Measurements from ENCODE around the gene UBALD2.
"Not testable (repeated sequence)": the region's sequence is repeated elsewhere in the genome, so short reads cannot be mapped to it uniquely, and the experiment has no call there.

Gene UBALD2

DNA sequence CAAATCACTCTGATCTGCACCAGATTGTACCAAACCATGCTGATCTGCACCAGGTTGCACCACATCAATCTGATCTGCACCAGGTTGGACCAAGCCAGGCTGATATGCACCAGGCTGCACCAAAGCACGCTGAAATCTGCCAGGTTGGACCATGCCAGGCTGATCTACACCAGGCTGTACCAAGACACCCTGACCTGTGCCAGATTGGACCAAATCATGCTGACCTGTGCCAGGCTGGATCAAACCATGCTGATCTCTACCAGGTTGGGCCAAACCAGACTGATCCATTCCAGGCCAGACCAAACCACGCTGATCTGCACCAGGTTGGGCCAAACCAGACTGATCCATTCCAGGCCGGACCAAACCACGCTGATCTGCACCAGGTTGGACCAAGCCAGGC is 27.4 kb downstream of the UBALD2 start:
- TF ChIP-seq, protein P1, sequence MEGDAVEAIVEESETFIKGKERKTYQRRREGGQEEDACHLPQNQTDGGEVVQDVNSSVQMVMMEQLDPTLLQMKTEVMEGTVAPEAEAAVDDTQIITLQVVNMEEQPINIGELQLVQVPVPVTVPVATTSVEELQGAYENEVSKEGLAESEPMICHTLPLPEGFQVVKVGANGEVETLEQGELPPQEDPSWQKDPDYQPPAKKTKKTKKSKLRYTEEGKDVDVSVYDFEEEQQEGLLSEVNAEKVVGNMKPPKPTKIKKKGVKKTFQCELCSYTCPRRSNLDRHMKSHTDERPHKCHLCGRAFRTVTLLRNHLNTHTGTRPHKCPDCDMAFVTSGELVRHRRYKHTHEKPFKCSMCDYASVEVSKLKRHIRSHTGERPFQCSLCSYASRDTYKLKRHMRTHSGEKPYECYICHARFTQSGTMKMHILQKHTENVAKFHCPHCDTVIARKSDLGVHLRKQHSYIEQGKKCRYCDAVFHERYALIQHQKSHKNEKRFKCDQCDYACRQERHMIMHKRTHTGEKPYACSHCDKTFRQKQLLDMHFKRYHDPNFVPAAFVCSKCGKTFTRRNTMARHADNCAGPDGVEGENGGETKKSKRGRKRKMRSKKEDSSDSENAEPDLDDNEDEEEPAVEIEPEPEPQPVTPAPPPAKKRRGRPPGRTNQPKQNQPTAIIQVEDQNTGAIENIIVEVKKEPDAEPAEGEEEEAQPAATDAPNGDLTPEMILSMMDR (IDR thresholded peaks at IDR 0.05; ENCODE audit: insufficient read depth, missing control alignments): no peak
- FAIRE-seq (no peak), DNase-seq (ENCODE audit: insufficient read length, low spot score) (no peak)

DNA sequence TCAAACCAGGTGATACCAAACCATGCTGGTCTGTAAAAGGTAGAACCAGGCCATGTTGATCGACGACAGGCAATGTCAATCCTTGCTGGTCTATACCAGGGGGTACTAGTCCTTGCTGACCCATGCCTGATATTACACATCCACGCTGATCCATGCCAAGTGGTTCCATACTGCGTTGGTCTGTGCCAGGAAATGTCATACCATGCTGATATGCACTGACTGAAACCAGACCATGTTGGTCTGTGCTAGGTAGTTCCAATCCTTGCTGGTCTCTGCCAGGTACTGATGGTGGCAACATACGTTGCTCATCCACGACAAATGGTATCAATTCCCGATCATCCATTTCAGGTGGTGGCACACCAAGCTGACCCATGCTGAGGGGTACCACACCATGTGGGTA is 28.0 kb downstream of the UBALD2 start:
- TF ChIP-seq, protein P1 (IDR thresholded peaks at IDR 0.05; ENCODE audit: insufficient read depth, missing control alignments): no peak
- FAIRE-seq: no peak

DNA sequence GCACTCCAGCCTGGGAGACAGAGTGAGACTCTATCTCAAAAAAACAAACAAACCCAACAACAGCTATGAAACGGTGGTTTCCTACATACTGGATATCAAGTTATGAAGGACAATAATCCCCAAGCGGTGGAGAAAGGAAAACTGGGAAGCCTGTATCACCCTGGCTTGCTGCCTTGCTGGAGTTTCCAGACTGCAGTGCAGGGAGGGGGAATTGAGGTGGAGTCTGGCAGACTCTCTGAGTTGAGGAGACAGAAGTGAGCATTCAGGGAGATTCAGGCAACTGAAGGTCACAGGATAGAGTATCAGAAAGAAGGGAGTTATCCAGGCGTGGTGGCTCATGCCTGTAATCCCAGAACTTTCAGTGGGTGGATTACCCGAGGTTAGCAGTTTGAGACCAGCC is 31.0 kb downstream of the UBALD2 start:
- FAIRE-seq (no peak), DNase-seq (ENCODE audit: insufficient read length, low spot score) (no peak)
- TF ChIP-seq, protein P1 (IDR thresholded peaks at IDR 0.05; ENCODE audit: insufficient read depth, missing control alignments): no peak

More for the DNA sequence above, 28.0 kb downstream of the UBALD2 start:
- no peak for DNase-seq (ENCODE audit: insufficient read length, low spot score)

DNA sequence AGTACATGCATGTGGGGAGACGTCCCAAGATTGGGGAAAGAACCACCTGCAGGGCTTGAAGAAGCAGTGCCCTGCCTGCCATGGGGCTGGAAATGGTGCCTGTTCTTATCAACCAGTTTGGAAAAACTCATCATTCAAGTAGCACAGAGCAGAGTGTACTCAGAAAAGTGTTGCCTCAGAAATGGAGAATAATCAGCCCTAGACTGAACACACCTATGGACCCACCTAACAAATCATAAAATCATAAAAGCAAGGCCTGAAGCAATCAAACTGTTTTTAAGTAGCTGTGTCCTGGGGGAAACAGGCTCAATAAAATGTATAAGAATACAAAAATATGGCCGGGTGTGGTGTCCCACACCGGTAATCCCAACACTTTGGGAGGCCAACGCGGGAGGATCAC is 31.7 kb downstream of the UBALD2 start:
- no peak for FAIRE-seq
- no peak for DNase-seq (ENCODE audit: insufficient read length, low spot score)
- TF ChIP-seq, protein P1 (IDR thresholded peaks at IDR 0.05; ENCODE audit: insufficient read depth, missing control alignments): no peak

DNA sequence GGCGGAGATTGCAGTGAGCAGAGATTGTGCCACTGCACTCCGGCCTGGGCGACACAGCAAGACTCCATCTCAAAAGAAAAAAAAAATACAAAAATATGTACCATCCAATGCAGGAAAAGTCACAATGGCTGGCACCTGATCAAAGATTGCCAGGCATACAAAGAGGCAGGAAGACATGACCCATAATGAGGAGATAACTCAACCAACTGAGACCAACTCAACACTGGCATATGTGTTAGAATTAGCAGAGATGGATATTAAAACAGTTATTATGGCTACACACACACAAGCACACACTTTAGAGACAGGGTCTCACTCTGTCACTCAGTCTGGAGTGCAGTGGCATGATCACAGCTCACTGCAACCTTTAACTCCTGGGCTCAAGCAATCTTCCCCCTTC is 32.3 kb downstream of the UBALD2 start:
- FAIRE-seq: no peak
- TF ChIP-seq, protein P1 (IDR thresholded peaks at IDR 0.05; ENCODE audit: insufficient read depth, missing control alignments): no peak
- no peak for DNase-seq (ENCODE audit: insufficient read length, low spot score)

DNA sequence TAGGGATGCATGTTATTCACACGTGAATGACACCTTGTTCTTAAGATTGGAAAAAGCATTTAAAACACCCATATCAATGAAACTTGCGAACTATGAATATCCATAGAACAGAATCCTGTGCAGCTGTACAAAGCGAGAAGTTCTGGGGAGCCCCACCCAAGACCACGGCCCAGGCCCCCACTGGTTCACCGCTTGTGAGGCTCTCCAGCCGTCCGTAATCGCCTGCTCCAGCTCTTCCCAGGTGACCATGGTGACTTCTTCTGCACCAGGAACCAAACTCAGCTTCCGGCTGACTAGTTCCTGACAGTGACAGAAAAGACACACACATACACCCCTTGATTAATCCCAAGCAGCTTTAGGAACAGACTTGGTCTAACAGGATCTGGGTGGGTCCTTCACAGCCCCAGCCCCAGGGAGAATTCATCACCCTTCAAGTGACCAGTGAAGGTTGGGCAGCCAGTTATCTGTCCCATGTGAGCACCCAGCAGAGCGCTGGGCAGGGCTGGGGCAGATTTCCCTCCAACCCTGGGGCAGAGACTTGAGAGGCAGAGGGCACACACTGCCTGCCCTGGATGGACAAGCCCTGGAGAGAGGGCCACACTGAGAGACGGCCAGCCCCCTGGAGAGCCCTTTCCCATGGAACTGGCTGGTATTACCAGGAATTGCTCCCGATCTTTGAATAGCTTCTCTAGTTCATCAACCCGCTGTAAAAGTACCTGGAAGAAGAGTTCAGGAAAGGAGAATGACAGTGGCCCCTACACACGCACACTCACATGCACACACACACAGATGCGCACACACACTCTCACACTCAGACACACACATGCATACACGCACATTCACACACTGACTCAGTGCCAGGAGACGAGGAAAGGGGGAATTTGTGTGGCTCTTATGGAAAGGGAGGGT is 39.3 kb downstream of the UBALD2 start:
- TF ChIP-seq, protein P1 (IDR thresholded peaks at IDR 0.05; ENCODE audit: insufficient read depth, missing control alignments): no peak
- no peak for DNase-seq (ENCODE audit: insufficient read length, low spot score)
- no peak for FAIRE-seq

DNA sequence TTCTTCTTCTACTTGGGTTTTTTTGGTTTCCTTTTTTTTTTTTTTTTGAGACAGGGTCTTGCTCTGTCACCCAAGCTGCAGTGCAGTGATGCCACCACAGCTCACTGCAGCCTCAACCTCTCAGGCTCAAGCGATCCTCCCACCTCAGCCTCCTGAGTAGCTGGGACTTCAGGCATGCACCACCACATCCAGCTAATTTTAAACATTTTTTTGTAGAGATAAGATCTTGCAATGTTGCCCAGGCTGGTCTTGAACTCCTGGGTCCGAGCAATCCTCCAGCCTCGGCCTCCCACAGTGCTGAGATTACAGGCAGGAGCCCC is 39.9 kb downstream of the UBALD2 start:
- FAIRE-seq: not testable (repeated sequence)

More for the DNA sequence above, 39.9 kb downstream of the UBALD2 start:
- DNase-seq (ENCODE audit: insufficient read length, low spot score): not testable (repeated sequence)

Data from D721Med (cell line).